ENCODE measurements around the gene DAD1.
"Not testable (repeated sequence)": the region's sequence is repeated elsewhere in the genome, so short reads cannot be mapped to it uniquely, and the experiment has no call there.

DAD1 gene

GRCh38 chr14:22601456-22601855, 12.4 kb upstream of the DAD1 start:
- intact Hi-C loops (cut with DNase I), result no loop called here
- no peak for DNase-seq

- no peak for DNase-seq
- intact Hi-C loops (cut with DNase I), result no loop called here
Measured at GRCh38 chr14:22600027-22600426, 11.0 kb upstream of the DAD1 start.

GRCh38 chr14:22599349-22599748, 10.3 kb upstream of the DAD1 start:
- intact Hi-C loops (cut with DNase I), result no loop called here
- DNase-seq, result no peak

- peak in 21 of 42 donors; percentile 14 to 69 (median 24) for DNase-seq
- intact Hi-C loops (cut with DNase I), result no loop called here
Measured at GRCh38 chr14:22598896-22599244, 9.8 kb upstream of the DAD1 start.

- DNase-seq, result peak; percentile 64 to 92 (median 84)
- intact Hi-C loops (cut with DNase I), result no loop called here
Measured at GRCh38 chr14:22598099-22598895, 9.3 kb upstream of the DAD1 start, which contains the start of gene ABHD4. Gene ABHD4 (plus strand): TSS chr14:22598300. CDS start chr14:22598307, 7 bp downstream.

- no peak for DNase-seq
- intact Hi-C loops (cut with DNase I), result no loop called here
Measured at GRCh38 chr14:22597771-22598098, 8.7 kb upstream of the DAD1 start.

GRCh38 chr14:22597265-22597664, 8.2 kb upstream of the DAD1 start:
- intact Hi-C loops (cut with DNase I), result no loop called here
- DNase-seq, result no peak

GRCh38 chr14:22596354-22596879, 7.4 kb upstream of the DAD1 start:
- intact Hi-C loops (cut with DNase I), result no loop called here
- no peak for DNase-seq

GRCh38 chr14:22594156-22594716, 5.2 kb upstream of the DAD1 start:
- intact Hi-C loops (cut with DNase I), result no loop called here
- DNase-seq, result peak in 1 of 42 donors; percentile 5

- no peak for DNase-seq
- intact Hi-C loops (cut with DNase I), result no loop called here
Measured at GRCh38 chr14:22593601-22594000, 4.6 kb upstream of the DAD1 start.

- DNase-seq, result no peak
- intact Hi-C loops (cut with DNase I), result no loop called here
Measured at GRCh38 chr14:22593189-22593588, 4.2 kb upstream of the DAD1 start.

GRCh38 chr14:22588526-22589095, 413 bp downstream of the DAD1 start:
- DNase-seq, result no peak
- intact Hi-C loops (cut with DNase I), result loop anchor here (2.0 to 10.0 kb wide), 2 partner anchors 178 to 266 kb away; partner anchors contain the start of gene OXA1L

- intact Hi-C loops (cut with DNase I), result loop anchor here (2.0 to 10.0 kb wide), 2 partner anchors 179 to 267 kb away; partner anchors contain the start of gene OXA1L
- DNase-seq, result not testable (repeated sequence)
Measured at GRCh38 chr14:22587677-22588422, 1.2 kb downstream of the DAD1 start.

- no peak for DNase-seq
- intact Hi-C loops (cut with DNase I), result loop anchor here (10.0 kb wide), 1 partner anchor 268 kb away; no protein-coding TSS in a partner anchor
Measured at GRCh38 chr14:22587247-22587646, 1.8 kb downstream of the DAD1 start.

GRCh38 chr14:22583994-22584393, 5.0 kb downstream of the DAD1 start:
- no peak for DNase-seq
- intact Hi-C loops (cut with DNase I), result loop anchor here (10.0 kb wide), 1 partner anchor 271 kb away; no protein-coding TSS in a partner anchor

- intact Hi-C loops (cut with DNase I), result loop anchor here (10.0 kb wide), 1 partner anchor 274 kb away; no protein-coding TSS in a partner anchor
- DNase-seq, result no peak
Measured at GRCh38 chr14:22580625-22581024, 8.4 kb downstream of the DAD1 start.

GRCh38 chr14:22579881-22580280, 9.1 kb downstream of the DAD1 start:
- intact Hi-C loops (cut with DNase I), result loop anchor here (10.0 kb wide), 2 partner anchors 255 to 275 kb away; partner anchors contain the start of gene MMP14
- no peak for DNase-seq

GRCh38 chr14:22579236-22579635, 9.8 kb downstream of the DAD1 start:
- intact Hi-C loops (cut with DNase I), result loop anchor here (10.0 kb wide), 1 partner anchor 256 kb away; the partner anchor contains the start of gene MMP14
- no peak for DNase-seq

GRCh38 chr14:22577334-22577908, 11.6 kb downstream of the DAD1 start:
- intact Hi-C loops (cut with DNase I), result loop anchor here (10.0 kb wide), 1 partner anchor 257 kb away; the partner anchor contains the start of gene MMP14
- DNase-seq, result no peak
